ENCODE data around the gene FAM50A. TPM values are rescaled to one million over a fixed set of nuclear protein-coding genes. Genes with fewer than 3 reads are reported as not detected.
"Not testable (repeated sequence)": the region's sequence is repeated elsewhere in the genome, so short reads cannot be mapped to it uniquely, and the experiment has no call there.

Gene FAM50A
- total RNA-seq, 4 donors from 2014 or later: 15.9 to 27.3 (median 19.6) TPM

DNA sequence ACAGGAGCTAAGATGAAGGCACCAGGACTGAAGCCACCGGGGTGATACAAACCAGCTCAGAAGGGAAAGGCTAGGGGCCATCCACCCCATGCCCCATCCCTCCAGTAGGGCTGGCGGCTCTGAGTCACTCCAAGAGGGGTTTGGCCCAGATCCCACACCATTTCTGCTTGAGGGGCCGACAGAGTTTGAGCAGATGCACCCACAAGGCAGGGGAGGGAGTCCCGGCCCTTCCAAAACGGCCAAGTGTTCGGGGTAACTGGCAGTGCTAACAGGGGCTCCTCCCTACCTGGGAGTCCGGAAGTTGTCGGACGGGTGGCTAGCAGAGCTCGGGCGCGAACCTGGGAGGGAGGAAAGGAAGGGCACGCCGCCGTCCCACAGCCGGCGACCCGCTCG is 46.1 kb downstream of the FAM50A start:
- whole genome bisulfite sequencing, 2 donors: 0 to 17% methylated on average over 1 to 2 of the region's 19 CpGs
- Histone ChIP-seq H3K27ac (peak overlapping the region; percentile 91 to 99 (median 97)), H3K27me3 (no peaks in the 10 kb centered on the region), H3K4me1 (peaks cover 6 to 47% (median 10%) of the 10 kb centered on the region in 3 donors), H3K9me3 (no peaks in the 10 kb centered on the region), H3K4me3 (peak overlapping the region; percentile 57 to 80 (median 71)), H3K36me3 (peaks cover 0 to 17% (median 0%) of the 10 kb centered on the region in 3 donors)
- DNase-seq: no peak
- intact Hi-C loops (cut with DNase I): no loop called here
- TF ChIP-seq, protein P1, sequence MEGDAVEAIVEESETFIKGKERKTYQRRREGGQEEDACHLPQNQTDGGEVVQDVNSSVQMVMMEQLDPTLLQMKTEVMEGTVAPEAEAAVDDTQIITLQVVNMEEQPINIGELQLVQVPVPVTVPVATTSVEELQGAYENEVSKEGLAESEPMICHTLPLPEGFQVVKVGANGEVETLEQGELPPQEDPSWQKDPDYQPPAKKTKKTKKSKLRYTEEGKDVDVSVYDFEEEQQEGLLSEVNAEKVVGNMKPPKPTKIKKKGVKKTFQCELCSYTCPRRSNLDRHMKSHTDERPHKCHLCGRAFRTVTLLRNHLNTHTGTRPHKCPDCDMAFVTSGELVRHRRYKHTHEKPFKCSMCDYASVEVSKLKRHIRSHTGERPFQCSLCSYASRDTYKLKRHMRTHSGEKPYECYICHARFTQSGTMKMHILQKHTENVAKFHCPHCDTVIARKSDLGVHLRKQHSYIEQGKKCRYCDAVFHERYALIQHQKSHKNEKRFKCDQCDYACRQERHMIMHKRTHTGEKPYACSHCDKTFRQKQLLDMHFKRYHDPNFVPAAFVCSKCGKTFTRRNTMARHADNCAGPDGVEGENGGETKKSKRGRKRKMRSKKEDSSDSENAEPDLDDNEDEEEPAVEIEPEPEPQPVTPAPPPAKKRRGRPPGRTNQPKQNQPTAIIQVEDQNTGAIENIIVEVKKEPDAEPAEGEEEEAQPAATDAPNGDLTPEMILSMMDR (IDR thresholded peaks at IDR 0.05): no peak
- no peak for TF ChIP-seq POLR2A (IDR thresholded peaks at IDR 0.05)

DNA sequence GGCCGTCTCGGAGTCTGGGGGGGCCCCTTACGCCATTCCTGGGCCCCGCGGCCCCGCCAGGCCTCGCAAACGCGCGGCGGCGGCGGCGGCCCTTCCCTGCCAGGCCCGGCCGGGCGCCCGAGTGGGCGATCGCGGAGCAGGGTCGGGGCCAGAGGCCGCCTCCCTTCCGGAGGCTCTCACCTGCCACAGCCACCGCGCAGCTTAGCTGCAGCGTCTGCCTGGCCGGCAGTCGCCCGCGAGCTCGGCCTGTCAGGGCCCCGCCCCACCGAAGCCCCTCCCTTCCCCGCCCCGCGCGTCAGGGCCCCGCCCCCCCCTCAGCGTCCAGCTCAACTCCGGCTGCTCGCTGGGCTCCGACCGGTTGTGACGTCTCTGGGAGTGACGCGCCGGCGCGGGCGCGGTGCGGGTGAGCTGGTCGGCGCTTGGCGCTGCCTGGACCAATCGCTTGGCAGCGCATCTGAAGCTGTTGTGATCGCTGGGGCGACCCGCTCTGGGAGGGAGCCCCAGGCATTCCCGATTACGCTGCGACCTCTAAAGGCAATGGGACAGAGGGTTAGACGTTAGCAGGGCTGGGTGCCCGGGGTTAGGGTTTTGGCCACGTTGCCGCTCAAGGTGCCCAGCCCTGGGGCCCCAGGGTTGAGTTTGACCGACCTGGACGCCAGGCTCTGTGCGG is 46.6 kb downstream of the FAM50A start, which contains the start of gene SLC10A3:
SLC10A3 (minus strand) TSS at position 216 of the 670 bp plus-strand sequence. CDS start 1,689 bp downstream, outside the sequence.
- H3K4me3 ChIP-seq: peak within 1 kb of the TSS; percentile 57 to 80 (median 71)
- TF ChIP-seq, protein P1 (IDR thresholded peaks at IDR 0.05): no peak
- peak in 2 of 4 donors; percentile 93 to 94 for TF ChIP-seq POLR2A (IDR thresholded peaks at IDR 0.05)
- DNase-seq: peak; percentile 62
- no peaks in the 10 kb centered on the region for H3K27me3 ChIP-seq
- peak within 1 kb of the TSS; percentile 94 to 99 (median 97) for H3K27ac ChIP-seq
- H3K4me1 ChIP-seq: peaks cover under 1 to 41% (median 10%) of the 10 kb centered on the region in 3 donors
- intact Hi-C loops (cut with DNase I): no loop called here
- no peaks in the 10 kb centered on the region for H3K9me3 ChIP-seq
- H3K36me3 ChIP-seq: peaks cover 0 to 17% (median 0%) of the 10 kb centered on the region in 3 donors
- WGBS, 2 donors: 57% methylated on average over 9 of the region's 71 CpGs; no CpG with 5 or more reads in 1 of the 2 donors

DNA sequence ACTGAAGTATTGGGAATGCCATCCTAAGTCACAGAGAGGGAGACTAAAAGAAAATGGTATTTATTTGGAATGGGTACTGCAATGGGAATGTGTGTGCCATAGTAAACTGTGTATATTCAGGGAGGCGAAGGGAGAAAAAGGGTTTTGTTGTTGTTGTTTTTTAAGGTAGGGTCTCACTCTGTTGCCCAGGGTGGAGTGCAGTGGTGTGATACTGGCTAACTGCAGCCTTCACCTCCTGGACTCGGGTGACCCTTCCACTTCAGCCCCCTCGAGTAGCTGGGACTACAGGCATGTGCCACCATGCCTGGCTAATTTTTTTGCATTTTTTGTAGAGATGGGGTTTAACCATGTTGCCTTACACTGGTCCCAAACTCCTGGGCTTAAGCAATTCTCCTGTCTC is 50.8 kb downstream of the FAM50A start:
- 71 to 72% methylated on average over 3 of the region's 3 CpGs for WGBS, 2 donors
- Histone ChIP-seq H3K4me3 (no peak overlapping the region), H3K27me3 (no peaks in the 10 kb centered on the region), H3K4me1 (peaks cover 0 to 18% (median 0%) of the 10 kb centered on the region in 3 donors), H3K9me3 (no peaks in the 10 kb centered on the region), H3K36me3 (no peaks in the 10 kb centered on the region), H3K27ac (no peak overlapping the region)
- intact Hi-C loops (cut with DNase I): no loop called here
- TF ChIP-seq, protein P1 (IDR thresholded peaks at IDR 0.05): no peak
- no peak for TF ChIP-seq POLR2A (IDR thresholded peaks at IDR 0.05)
- no peak for DNase-seq

DNA sequence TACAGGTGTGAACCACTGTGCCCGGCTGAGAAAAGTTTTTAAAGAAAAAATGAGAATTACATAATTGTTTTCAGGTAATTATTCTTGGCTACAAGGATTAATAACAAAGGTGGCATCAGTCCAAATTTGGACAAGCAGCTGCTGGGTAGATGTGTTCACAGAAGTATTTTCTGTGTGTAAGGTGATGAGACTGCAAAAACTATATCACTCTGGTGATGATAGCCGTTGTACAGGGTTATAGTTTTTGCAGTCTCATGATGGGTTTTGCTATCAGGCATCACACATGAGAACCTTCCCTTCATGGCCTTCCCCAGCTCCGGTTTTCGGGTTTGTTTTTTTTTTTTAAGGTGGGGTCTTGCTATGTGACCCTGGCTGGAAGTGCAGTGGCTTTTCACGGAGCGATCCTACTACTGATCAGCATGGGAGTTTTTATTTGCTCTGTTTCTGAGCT is 51.6 kb downstream of the FAM50A start:
- H3K9me3 ChIP-seq: no peaks in the 10 kb centered on the region
- H3K36me3 ChIP-seq: no peaks in the 10 kb centered on the region
- DNase-seq: no peak
- intact Hi-C loops (cut with DNase I): no loop called here
- TF ChIP-seq, protein P1 (IDR thresholded peaks at IDR 0.05): no peak
- TF ChIP-seq POLR2A (IDR thresholded peaks at IDR 0.05): no peak
- H3K4me1 ChIP-seq: peaks cover 0 to 17% (median 0%) of the 10 kb centered on the region in 3 donors
- H3K27me3 ChIP-seq: no peaks in the 10 kb centered on the region
- WGBS, 2 donors: 60 to 65% methylated on average over 4 to 6 of the region's 6 CpGs
- H3K27ac ChIP-seq: no peak overlapping the region
- H3K4me3 ChIP-seq: no peak overlapping the region

DNA sequence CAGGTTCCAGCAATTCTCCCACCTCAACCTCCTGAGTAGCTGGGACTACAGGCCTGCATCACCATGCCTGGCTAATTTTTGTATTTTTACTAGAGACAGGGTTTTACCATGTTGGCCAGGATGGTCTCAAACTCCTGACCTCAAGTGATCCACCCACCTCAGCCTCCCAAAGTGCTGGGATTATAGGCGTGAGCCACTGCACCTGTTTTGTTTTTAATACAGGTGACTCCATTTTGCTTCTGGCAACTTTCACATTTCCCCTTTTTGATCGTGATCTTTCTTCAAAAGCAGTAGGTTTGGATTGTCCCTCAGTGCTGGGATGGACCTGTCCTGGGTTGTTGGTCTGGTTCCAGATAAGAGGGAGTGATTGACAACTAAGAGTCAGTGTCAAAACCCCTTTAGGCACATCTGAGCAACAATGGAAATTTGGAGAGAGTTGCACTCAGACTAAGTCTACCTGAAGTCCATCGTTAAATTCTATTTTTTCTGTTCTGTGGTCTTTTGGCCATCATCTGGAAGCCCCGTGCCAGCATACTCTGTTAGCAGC is 52.7 kb downstream of the FAM50A start:
- H3K36me3 ChIP-seq; H3K9me3 ChIP-seq; H3K27me3 ChIP-seq; DNase-seq; H3K4me3 ChIP-seq; H3K27ac ChIP-seq; intact Hi-C loops (cut with DNase I): not testable (repeated sequence)
- H3K4me1 ChIP-seq: peaks cover 0 to 11% (median 0%) of the 10 kb centered on the region in 3 donors
- 53 to 57% methylated on average over 3 to 4 of the region's 4 CpGs for WGBS, 2 donors

Small RNA genes lying within 50 kb of the gene (small RNA-seq; reads per million reads assigned to genes)
- gene MIR6858 (0 to 0.74 (median 0.30) reads per million in 4 donors), gene RN7SL697P (0 reads per million in 4 donors), gene SNORA70 (0 reads per million in 4 donors)

Other genes starting within 250 kb of the FAM50A start
- not detected for gene OPN1MW2, start 224.4 kb upstream of the FAM50A start, total RNA-seq
- gene OPN1MW3, start 186.6 kb upstream of the FAM50A start, total RNA-seq: not detected
- not detected for gene TEX28, start 149.0 kb upstream of the FAM50A start, total RNA-seq
- not detected for gene TKTL1, start 148.3 kb upstream of the FAM50A start, total RNA-seq
- gene FLNA, start 69.5 kb upstream of the FAM50A start, total RNA-seq: 1,000 to 10,000 TPM in 1 of 4 donors, 100 to 1,000 TPM in 3; 290 to 1,242 (median 582) TPM
- gene EMD, start 64.8 kb upstream of the FAM50A start, total RNA-seq: 10 to 100 TPM; 12.7 to 50.1 (median 40.2) TPM
- gene RPL10, start 45.8 kb upstream of the FAM50A start, total RNA-seq: 1,000 to 10,000 TPM; 2,607 to 8,937 (median 4,770) TPM
- 10 to 100 TPM; 21.7 to 41.4 (median 32.1) TPM for gene DNASE1L1, start 34.9 kb upstream of the FAM50A start, total RNA-seq
- 10 to 100 TPM; 16.3 to 37.4 (median 31.4) TPM for gene TAFAZZIN, start 32.6 kb upstream of the FAM50A start, total RNA-seq
- 10 to 100 TPM; 28.5 to 83.8 (median 37.2) TPM for gene ATP6AP1, start 15.5 kb upstream of the FAM50A start, total RNA-seq
- gene GDI1, start 7.0 kb upstream of the FAM50A start, total RNA-seq: 10 to 100 TPM; 35.2 to 82.6 (median 35.6) TPM
- 1 to 10 TPM; 4.4 to 5.9 (median 5.4) TPM for gene PLXNA3, start 14.1 kb downstream of the FAM50A start, total RNA-seq
- gene LAGE3, start 35.1 kb downstream of the FAM50A start, total RNA-seq: 10 to 100 TPM; 18.2 to 44.3 (median 21.9) TPM
- gene UBL4A, start 42.5 kb downstream of the FAM50A start, total RNA-seq: 10 to 100 TPM; 32.9 to 41.1 (median 38.2) TPM
- gene SLC10A3, start 46.5 kb downstream of the FAM50A start, total RNA-seq: 10 to 100 TPM; 26.1 to 38.5 (median 29.5) TPM
- 10 to 100 TPM; 30.5 to 50.8 (median 40.9) TPM for gene FAM3A, start 72.1 kb downstream of the FAM50A start, total RNA-seq
- 100 to 1,000 TPM in 1 of 4 donors, 10 to 100 TPM in 3; 46.5 to 180 (median 79.9) TPM for gene G6PD, start 102.7 kb downstream of the FAM50A start, total RNA-seq
- 10 to 100 TPM in 3 of 4 donors, 1 to 10 TPM in 1; 9.9 to 14.7 (median 12.6) TPM for gene IKBKG, start 103.5 kb downstream of the FAM50A start, total RNA-seq
- gene CTAG1A, start 141.0 kb downstream of the FAM50A start, total RNA-seq: not detected
- gene CTAG1B, start 175.1 kb downstream of the FAM50A start, total RNA-seq: not detected
- not detected for gene CTAG2, start 209.4 kb downstream of the FAM50A start, total RNA-seq

All from esophagus squamous epithelium (tissue), 5 donors.